Vagina (tissue), 2 donors: ENCODE data around the gene DNTT. TPM values are rescaled to one million over a fixed set of nuclear protein-coding genes. Genes with fewer than 3 reads are reported as not detected.

Source experiments
- DNase-seq, 2 donors: peaks; one replicate each; pipeline ENCODE4 v3.0.0-alpha.2; 2017; ENCODE audit errors: extremely low spot score in 2 of 2
- H3K27ac ChIP-seq: fragments of 200-600 bp; sonication (generic); one replicate; pipeline ENCODE4 v1.5.1; 2019
- H3K27me3 ChIP-seq: fragments of 200-600 bp; sonication (generic); one replicate; pipeline ENCODE4 v1.5.1; 2019
- H3K36me3 ChIP-seq, 2 donors: fragments of 200-600 bp; sonication (generic); one replicate each; pipeline ENCODE4 v1.5.1; 2017 to 2019
- H3K4me1 ChIP-seq: fragments of 200-600 bp; sonication (generic); one replicate; pipeline ENCODE4 v1.5.1; 2019
- H3K4me3 ChIP-seq, 2 donors: fragments of 200-600 bp; sonication (generic); 1 replicate in 1 of 2; 2 replicates in 1 of 2; pipeline ENCODE4 v1.5.1; 2016 to 2019
- H3K9me3 ChIP-seq: fragments of 200-600 bp; sonication (generic); one replicate; pipeline ENCODE4 v1.5.1; 2019
- POLR2A ChIP-seq, 2 donors: fragments of 450-650 bp; IDR thresholded peaks; one replicate each; pipeline ENCODE4 v1.6.1; 2017; ENCODE audit warnings: antibody characterized with exemption in 2 of 2, mild to moderate bottlenecking in 2 of 2, moderate library complexity in 2 of 2
- POLR2AphosphoS5 ChIP-seq, 2 donors: sonication (generic); formaldehyde crosslinking; IDR thresholded peaks; one replicate each; pipeline ENCODE4 v1.9.0; 2017; ENCODE audit warnings: antibody characterized with exemption in 2 of 2, mild to moderate bottlenecking in 2 of 2, low read depth in 1 of 2; ENCODE audit not compliant: insufficient read depth in 1 of 2
- intact Hi-C: fragments of 100-400 bp; cut with DNase I; formaldehyde crosslinking; loops from one replicate; pipeline ENCODE4 v1.15.1; 2023
- total RNA-seq: library from RNA; depleted of rRNA; stranded (reverse); fragments of >200 nt; gene quantifications from one replicate; pipeline ENCODE4 v1.2.3, GENCODE V29; 2016
- TF ChIP-seq, protein P1 (sequence below), 3 experiments: fragments of 450-650 bp in 2 of 3; fragments of 200-600 bp in 1 of 3; sonication (generic) in 1 of 3; IDR thresholded peaks; one replicate each; pipeline ENCODE4 v1.5.1; 2017 to 2019; ENCODE audit warnings: antibody characterized with exemption in 3 of 3, mild to moderate bottlenecking in 2 of 3, moderate library complexity in 2 of 3

DNTT gene
- total RNA-seq, 1 donor from 2014 or later = not detected

DNA sequence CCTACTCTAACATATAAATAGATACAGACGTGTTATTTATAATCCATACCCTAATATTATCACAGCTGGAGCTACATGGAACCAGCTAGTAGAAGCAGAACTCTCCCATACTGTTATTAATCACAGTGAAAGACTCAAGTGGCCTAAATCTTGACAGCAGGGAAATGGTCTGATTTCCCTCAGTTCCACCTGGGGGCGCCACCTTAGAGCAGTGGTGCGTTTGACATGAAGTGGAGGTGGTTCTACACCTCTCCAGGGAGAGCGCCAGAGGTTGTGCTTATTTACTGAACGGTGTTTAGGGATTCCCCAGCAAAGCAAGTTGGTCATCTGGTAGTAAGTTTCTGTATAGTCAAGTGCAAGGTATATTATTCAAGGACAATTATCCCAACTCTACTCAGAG, 17.6 kb downstream of the DNTT start:
- intact Hi-C loops = no loop called here
- H3K4me1 ChIP-seq = no peaks in the 10 kb centered on the region
- H3K27ac ChIP-seq = no peak overlapping the region
- no peaks in the 10 kb centered on the region for H3K27me3 ChIP-seq
- no peak for DNase-seq
- H3K36me3 ChIP-seq = no peaks in the 10 kb centered on the region
- TF ChIP-seq, protein P1, sequence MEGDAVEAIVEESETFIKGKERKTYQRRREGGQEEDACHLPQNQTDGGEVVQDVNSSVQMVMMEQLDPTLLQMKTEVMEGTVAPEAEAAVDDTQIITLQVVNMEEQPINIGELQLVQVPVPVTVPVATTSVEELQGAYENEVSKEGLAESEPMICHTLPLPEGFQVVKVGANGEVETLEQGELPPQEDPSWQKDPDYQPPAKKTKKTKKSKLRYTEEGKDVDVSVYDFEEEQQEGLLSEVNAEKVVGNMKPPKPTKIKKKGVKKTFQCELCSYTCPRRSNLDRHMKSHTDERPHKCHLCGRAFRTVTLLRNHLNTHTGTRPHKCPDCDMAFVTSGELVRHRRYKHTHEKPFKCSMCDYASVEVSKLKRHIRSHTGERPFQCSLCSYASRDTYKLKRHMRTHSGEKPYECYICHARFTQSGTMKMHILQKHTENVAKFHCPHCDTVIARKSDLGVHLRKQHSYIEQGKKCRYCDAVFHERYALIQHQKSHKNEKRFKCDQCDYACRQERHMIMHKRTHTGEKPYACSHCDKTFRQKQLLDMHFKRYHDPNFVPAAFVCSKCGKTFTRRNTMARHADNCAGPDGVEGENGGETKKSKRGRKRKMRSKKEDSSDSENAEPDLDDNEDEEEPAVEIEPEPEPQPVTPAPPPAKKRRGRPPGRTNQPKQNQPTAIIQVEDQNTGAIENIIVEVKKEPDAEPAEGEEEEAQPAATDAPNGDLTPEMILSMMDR (IDR thresholded peaks at IDR 0.05) = no peak
- TF ChIP-seq POLR2AphosphoS5 (IDR thresholded peaks at IDR 0.05; ENCODE audit: insufficient read depth in 1 of 2, low read depth in 1 of 2) = no peak
- no peak for TF ChIP-seq POLR2A (IDR thresholded peaks at IDR 0.05)
- no peak overlapping the region for H3K4me3 ChIP-seq
- no peaks in the 10 kb centered on the region for H3K9me3 ChIP-seq

DNA sequence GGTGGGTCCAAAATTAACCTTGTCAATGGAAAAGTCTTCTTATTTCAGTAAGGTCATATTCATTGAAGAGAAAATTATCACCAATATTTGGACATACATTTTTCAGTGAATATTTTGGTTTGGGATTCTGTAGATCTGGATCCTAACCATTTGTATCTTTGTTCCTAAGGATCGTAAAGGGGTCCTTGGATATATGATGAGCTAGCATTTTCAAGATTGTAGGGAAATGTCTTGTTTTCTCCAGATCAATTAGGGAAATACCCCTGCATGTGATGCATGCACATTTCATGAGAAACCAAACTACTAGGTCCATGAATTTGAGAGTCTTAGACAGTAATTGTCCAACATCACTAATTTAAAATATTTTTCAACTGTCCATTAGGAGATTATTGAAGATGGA, 18.0 kb downstream of the DNTT start:
- intact Hi-C loops = no loop called here
- H3K27ac ChIP-seq = no peak overlapping the region
- TF ChIP-seq POLR2AphosphoS5 (IDR thresholded peaks at IDR 0.05; ENCODE audit: insufficient read depth in 1 of 2, low read depth in 1 of 2) (no peak), POLR2A (IDR thresholded peaks at IDR 0.05) (no peak)
- TF ChIP-seq, protein P1 (IDR thresholded peaks at IDR 0.05) = no peak

DNA sequence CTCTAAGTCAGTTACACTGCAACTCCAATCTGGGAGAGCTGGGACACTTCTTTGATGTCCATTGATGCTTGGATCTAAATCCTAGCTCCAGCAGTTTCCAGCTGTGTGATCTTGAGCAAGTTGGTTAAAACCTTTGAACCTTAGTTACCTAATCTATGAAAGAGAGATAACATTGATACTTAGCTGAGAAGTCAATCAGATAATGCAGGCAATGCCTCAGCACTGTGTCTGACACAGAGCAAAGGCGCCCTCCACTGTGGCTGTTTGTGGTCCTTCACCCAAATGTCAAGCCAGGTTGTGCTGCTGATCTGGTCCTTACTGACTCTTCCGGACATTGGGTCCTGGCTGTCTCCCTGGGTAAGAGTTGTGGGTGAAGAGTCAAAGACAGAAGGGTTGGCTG, 20.2 kb downstream of the DNTT start:
- Histone ChIP-seq H3K27me3 (no peaks in the 10 kb centered on the region), H3K27ac (no peak overlapping the region), H3K4me1 (no peaks in the 10 kb centered on the region), H3K9me3 (no peaks in the 10 kb centered on the region), H3K4me3 (no peak overlapping the region), H3K36me3 (no peaks in the 10 kb centered on the region)
- intact Hi-C loops = no loop called here
- TF ChIP-seq, protein P1 (IDR thresholded peaks at IDR 0.05) = no peak
- no peak for TF ChIP-seq POLR2AphosphoS5 (IDR thresholded peaks at IDR 0.05; ENCODE audit: insufficient read depth in 1 of 2, low read depth in 1 of 2)
- TF ChIP-seq POLR2A (IDR thresholded peaks at IDR 0.05) = no peak
- no peak for DNase-seq

More for the DNA sequence above, 18.0 kb downstream of the DNTT start:
- no peaks in the 10 kb centered on the region for H3K27me3 ChIP-seq
- no peak overlapping the region for H3K4me3 ChIP-seq
- no peaks in the 10 kb centered on the region for H3K9me3 ChIP-seq
- no peak for DNase-seq
- no peaks in the 10 kb centered on the region for H3K4me1 ChIP-seq
- no peaks in the 10 kb centered on the region for H3K36me3 ChIP-seq

DNA sequence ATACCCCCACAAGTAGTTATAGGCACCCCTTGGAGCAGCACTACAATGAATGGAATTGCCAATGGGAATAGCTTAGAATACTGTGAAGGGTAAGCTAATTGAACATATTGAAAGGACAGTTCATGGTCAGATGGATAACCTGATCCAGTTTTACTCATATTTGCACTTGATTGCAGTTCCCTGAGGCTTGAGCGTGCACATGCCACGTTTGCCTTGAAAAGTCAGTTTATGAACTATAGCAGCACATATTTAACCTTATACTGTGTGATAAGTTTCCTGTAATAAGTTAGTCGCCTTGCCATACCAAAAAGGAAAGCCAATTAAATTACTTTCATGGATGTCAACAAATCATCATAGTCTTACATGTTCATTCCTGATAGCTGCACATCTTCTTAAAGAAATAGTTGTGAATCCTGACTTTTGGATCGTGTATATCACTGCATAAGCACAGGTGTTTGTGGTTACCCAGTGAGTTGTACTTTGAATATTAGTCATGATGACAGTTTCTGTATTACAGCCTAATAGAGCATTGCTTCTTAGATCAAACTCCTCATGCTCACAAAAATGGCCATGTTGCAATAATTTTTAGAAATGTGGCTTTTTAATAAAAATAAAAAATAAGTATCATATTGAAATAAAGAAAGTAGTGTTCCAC, 21.6 kb downstream of the DNTT start:
- TF ChIP-seq POLR2AphosphoS5 (IDR thresholded peaks at IDR 0.05; ENCODE audit: insufficient read depth in 1 of 2, low read depth in 1 of 2) = no peak
- no peaks in the 10 kb centered on the region for H3K36me3 ChIP-seq
- intact Hi-C loops = no loop called here
- H3K27ac ChIP-seq = no peak overlapping the region
- no peaks in the 10 kb centered on the region for H3K27me3 ChIP-seq
- H3K4me3 ChIP-seq = no peak overlapping the region
- no peak for DNase-seq
- H3K9me3 ChIP-seq = no peaks in the 10 kb centered on the region
- H3K4me1 ChIP-seq = no peaks in the 10 kb centered on the region

DNA sequence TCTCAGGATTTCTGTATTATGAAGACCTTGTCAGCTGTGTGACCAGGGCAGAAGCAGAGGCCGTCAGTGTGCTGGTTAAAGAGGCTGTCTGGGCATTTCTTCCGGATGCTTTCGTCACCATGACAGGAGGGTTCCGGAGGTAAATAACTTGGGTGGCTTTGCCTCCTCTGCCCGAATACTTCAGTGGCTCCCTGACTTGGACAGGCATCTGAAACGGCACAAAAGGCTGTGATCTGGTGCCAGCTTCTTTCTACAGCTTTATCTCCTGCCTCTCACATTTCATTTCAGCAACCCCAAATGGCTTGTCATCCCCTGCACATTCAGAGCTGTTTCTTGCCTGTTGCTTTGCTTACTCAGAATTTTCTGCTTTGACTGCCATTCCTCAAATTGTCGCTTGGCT, 23.2 kb downstream of the DNTT start:
- Histone ChIP-seq H3K27ac (no peak overlapping the region), H3K9me3 (no peaks in the 10 kb centered on the region), H3K36me3 (no peaks in the 10 kb centered on the region), H3K27me3 (no peaks in the 10 kb centered on the region), H3K4me3 (no peak overlapping the region), H3K4me1 (no peaks in the 10 kb centered on the region)
- intact Hi-C loops = no loop called here
- DNase-seq = no peak
- TF ChIP-seq POLR2A (IDR thresholded peaks at IDR 0.05) (no peak), POLR2AphosphoS5 (IDR thresholded peaks at IDR 0.05; ENCODE audit: insufficient read depth in 1 of 2, low read depth in 1 of 2) (no peak)
- TF ChIP-seq, protein P1 (IDR thresholded peaks at IDR 0.05) = no peak
